CD4-positive, alpha-beta T cell treated with Interleukin-6 at 100 ng/mL for 8 hours (primary cell): Measurements from ENCODE around the gene USP2.
A peak's percentile ranks its signal among the peaks of the same experiment; 100 is the strongest.

Experiments
- DNase-seq: peaks from one replicate; pipeline ENCODE4 v3.0.0-alpha.2; 2020; ENCODE audit warnings: mixed read lengths, low spot score

USP2 gene

DNA sequence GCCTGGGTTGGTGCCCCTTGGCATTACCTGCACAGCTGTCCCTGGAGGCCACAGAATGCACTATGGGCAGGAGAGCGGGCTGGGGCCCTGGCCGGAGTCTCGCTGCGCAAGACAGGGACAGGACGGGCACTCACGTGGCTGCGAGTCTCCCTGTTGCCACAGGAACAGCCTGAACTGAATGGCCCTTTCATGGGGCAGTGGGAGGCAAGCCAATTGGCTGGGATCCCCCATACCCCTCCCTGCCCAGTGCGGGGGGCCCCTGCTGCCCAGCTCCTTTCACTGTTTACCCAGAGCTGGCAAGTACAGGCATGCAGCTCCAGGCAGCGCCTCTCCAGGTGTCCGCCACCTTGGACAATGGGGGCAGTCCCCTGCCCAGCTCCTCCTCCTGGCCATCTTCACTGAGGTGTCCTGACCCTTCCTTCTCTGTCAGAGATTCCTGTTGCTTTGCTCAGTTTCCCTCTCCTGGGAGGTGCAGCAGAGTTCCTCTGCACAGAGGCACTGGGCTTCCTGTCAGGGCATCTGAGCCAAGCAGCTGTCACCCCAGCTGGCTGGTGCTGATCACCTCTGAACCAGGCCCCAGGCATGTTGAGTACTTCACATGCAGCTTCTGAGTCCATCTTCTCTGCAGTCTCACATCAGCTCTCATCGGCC is 5.2 kb downstream of the USP2 start:
- DNase-seq, result no peak

GRCh38 chr11:119375337-119376196 is 5.9 kb downstream of the USP2 start:
- no peak for DNase-seq

DNA sequence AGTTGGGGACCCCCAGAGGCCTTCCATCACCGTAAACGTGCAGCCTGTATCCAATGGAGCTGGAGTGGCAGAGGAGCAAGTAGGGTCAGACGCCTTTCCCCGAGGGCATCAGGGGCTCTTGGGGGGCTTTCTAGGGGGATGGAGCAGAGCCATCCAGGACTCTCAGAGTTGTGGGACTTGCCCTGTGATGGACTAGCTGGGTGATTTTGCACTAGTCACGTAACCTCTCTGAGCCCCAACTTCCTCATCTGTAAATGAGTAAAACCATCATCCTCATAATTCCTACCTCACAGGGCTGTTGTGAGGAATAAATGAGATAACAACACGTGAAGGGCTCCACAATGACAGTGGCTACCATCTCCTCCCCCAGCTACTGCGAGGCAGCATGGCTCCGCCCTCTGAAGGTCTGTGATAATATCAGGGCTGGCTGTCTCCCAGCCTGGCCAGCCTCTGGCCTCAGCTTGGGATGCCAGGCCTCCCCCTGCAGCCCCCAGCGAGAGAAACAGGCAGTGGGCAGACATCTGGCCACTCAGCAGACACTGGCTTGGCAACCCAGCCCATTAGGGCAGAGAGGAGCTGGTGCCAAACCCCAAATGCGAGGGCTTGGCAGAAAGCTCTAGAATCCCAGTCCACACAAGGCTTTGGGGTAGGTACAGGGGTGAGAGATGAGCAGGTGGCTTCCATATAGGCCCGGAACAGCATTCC is 6.7 kb downstream of the USP2 start:
- no peak for DNase-seq

DNA sequence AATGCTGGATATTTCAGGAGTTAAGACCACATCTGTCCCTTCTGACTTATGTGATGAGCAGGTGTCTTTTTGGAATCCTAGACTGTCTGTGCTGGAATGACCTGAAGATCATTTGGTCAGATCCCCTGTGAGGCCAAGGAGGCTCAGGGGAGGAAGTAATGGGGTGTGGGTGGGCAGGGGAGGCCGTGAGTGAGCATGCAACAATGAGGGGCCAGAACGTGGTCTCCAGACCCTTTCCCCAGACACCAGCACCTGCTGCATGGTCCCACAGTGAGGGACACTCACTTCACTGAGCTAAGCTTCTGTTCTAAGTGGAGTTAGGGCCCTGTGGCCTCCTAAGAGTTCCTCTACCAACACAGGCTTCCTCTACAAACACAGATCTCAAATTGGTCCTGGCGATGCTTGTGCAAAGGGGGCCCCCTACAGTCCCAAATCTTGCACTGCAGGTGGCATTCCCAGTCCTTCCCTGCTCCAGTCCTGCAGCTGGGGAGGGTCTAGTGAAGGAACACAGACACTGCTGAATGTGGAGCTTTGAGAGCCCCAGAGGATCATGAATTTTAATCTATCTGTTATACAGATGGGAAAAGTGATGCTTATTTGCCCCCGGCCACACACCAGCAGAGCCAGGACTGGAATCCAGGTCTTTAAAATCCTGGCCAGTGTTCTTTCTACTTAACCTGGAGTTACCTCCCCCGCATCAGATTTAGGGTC is 7.4 kb downstream of the USP2 start:
- DNase-seq, result peak; percentile 28

GRCh38 chr11:119373059-119373920 is 8.2 kb downstream of the USP2 start:
- no peak for DNase-seq

DNA sequence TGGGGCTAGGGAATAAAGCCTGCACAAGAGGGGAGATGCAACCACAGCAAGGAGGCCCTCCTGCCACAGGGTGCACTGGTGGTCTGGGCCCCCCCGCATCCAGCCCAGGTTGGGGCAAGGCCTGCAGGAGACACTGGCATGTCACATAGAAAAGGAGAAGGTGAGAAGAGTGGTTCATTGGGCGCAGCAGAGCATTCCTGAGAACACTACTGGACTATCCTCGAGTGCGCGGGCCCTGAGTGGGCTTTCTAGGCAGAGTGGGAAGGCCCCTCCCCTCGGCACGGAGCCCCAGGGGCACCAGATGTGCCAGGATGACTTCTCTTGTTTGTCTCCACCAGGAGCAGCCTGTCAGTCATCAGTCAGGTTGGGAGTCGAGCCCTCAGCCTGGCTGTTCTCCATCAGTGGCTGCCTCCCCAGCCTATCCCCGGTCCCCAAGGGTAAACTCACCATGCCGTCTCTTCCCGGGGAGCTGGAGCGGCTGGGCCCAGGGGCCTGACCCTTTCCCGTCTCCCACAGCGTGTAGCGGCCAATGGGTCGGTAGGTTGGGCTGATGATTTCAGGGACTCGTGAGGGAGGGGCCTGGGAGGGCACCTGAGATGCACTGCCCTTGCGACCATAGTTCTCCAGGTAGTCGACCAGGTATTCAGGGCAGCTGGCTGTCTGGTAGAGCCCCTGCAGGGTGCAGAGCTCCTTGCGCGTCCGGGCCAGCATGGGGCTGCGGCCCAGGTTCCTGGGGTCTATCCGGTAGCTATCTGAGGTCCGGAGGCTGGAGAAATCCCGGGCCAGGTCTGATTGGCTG is 9.0 kb downstream of the USP2 start:
- no peak for DNase-seq

DNA sequence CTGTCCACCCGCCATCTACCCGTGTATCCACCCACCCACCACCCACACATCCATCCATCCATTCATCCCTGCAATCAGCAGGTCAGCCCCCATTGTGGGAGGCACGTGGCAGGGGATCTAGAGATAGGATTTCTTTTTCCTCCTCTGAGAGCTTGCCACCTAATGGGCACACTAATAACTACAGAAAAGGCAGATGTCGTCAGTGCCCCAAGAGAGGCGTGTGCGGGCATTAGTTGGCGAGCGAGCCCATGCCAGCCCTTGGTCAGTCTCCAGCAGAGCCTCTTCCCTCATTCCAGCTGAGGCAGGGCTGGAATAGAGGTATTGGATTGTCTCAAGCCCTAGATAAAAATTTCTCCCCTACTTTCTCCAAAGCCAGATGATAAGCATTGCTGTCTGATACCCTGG is 9.7 kb downstream of the USP2 start:
- no peak for DNase-seq

DNA sequence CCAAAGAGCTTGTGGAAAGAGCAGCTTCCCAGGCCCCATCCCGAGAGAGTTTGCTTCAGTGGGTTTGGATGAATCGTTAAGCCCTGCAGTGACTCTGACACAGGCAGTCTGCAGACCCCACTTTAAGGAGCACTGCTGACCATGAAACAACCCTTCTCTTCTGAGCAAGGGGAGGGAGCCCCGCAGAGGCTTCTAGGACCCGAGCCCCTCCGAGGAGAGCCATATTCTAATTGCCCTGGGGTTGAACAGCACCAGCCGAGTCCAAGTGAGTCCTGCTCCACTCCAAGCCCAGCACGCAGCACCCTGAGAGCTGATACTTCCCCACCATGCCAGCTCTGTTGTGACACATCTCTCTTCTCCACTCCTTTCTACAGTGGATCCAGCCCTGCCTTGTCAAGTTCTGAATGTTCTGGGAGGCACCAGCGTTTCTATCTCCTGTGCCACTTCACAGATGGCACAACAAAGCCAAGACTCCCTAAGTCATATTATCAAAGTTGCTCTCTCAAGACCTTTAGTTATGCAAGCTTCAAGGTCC is 10.4 kb downstream of the USP2 start:
- no peak for DNase-seq

DNA sequence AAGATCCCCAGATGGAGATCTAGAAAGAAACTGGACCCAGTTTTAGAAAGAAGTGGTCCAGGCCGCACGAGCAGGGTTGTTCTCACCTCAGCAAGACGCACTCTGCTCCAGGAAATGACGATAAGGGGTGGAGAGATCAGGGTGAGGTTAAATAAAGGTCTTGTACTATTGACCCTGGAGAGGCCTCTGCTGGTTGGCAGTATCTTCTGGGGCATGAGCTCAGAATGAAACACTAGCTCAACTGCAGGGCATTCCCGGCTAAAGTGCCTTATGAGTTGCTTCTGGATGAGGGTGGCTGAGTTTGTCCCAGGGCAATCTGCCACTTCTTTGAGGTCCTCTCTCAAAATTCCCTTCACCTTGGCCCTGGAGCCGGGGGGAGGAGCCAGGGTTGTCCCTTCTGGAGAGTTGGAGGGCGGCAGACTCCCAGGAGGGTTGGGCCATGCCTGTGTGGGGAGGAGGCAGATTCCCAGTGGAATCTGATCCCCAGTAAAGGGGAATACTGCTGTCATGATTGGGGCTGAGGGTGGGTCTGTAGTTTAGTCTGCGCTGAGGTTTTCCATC is 10.9 kb downstream of the USP2 start:
- no peak for DNase-seq

DNA sequence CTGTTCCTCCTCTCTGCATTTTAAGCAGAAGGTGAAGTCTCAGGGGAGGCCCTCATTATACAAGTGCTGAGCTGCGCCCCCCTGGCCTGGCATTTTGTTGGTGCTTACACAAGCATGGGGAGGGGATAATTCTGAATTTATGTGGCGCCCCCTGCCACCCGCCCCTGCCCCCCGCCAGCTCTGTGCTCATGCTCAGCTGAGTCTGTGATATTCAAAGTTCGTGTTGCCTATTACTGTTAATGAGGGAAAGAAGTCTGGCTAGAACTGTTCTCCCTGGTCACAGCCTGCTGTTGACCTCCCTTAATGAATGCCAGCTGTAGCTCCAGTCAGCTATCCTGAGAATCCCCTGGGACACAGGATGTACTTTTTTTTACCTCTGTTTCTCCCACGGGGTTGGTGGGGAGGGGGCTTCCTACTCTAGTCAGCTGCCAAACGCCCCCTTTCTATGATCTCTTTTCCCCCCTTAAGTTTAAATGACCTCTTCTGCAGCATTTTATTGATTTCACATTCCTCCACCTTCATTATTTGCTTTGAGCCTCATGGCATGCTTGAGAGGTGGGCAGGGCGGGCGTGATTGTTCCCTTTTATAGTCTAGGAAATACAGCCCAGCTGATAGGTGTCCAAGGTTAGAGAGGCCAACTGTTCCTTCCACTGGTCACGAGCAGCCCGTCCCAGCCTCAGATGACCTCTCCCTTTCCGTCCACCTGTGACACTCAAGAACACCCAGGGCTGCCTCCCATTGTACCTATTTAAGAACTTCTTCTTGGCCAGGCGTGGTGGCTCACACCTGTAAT is 12.2 kb downstream of the USP2 start:
- no peak for DNase-seq

- DNase-seq, result no peak
These were observed 13.1 kb downstream of the USP2 start for GRCh38 chr11:119368121-119369034.

GRCh38 chr11:119367661-119368120 is 13.8 kb downstream of the USP2 start:
- no peak for DNase-seq

DNA sequence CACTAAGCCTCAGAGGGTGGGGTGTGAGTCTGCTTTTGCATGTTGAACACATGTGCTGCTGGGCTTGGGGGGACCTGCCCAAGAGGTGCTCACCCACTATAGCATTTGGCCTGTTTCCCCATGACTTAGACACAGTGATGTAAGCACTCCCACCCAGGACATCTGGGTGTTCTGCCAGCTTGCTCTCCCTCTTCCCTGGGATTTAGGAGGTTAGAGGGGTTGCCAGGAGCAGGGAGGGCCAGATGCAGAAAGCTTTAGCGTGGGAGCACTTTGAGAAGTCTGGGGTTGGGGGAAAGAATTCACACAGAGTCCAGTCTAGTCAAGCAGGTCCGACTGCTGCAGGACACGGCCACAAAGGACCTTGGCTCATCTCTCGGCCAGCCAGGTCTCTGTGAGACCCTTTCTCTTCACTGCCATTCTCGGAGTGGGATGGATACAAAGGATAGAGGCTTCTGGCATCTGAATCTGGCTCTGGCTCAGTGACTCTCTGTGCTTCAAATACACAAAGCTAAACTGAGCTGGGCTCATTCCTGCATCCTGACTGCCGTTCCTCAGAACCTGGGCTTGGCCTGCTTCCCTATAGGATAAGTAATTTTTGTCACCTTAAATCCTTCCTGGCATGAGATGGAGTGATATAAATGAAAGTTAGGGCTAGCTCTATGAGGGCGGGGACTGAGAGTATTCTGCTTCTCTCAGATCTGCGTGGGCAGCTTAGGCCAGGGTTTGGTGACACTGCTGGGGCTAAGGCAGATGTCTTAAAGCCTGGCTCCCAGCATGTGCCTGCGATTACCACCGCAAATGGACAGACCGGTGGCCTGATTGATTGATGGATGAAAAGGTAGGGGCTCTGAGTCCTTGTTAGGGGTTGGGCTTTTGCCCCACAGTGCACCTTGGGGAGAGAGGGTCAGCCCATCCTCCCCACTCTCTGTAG is 14.5 kb downstream of the USP2 start:
- no peak for DNase-seq

- no peak for DNase-seq
These were observed 16.4 kb downstream of the USP2 start for GRCh38 chr11:119365071-119365591.

DNA sequence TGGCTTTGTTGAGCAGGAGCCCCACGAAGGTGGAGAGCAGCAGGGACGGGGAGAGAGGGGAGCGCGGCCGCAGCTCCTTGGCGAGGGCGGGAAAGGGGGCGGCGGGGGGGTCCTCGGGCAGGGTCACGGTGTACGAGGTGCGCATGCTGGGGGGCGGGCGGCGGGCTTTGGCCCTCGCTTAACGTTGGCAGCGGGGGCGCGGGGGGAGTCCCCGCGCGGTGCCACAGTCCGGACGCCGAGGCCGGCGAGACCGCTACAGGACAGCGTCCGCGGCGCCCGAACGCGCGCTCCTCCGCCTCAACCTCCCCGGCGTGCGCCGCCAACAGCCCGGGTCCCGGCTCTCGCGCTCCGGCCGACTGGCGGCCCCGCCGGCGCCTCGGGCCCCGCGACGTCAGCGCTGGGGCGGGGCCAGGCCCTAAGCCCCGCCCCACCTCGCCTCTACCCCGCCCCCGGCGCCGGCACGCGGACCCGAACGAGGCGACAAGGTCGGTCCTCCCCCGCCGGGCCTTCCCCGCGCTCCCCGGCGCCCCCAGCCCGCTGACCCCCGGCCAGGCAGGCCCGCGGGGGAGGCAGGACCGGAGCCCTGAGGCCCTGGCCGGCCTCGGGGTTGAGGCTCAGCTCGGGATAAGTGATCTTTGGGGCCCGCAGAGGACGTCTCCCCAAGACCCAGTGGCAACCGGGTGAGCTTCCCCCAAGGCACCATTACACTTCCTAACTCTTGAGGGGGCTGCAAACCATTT is 17.5 kb downstream of the USP2 start:
- DNase-seq, result peak; percentile 34
